Colon (tissue), 2 donors: ENCODE measurements around the gene CRABP2.

ENCODE experiments used
- FAIRE-seq: peaks from 2 replicates; lab custom pipeline; 2012; peaks lifted over from hg19 to GRCh38; lab: Jason Lieb, UNC
- donor health status: control.
- donor health status: control.

CRABP2 gene

GRCh38 chr1:156667968-156668709 is 37.2 kb downstream of the CRABP2 start:
- no peak for FAIRE-seq

GRCh38 chr1:156667610-156667967 is 37.8 kb downstream of the CRABP2 start:
- FAIRE-seq: no peak

GRCh38 chr1:156666862-156667609 is 38.3 kb downstream of the CRABP2 start:
- FAIRE-seq: no peak

- FAIRE-seq: no peak
Measured at GRCh38 chr1:156665539-156665938, 39.8 kb downstream of the CRABP2 start.

GRCh38 chr1:156664767-156665411 is 40.5 kb downstream of the CRABP2 start:
- no peak for FAIRE-seq

- FAIRE-seq: no peak
Measured at GRCh38 chr1:156664046-156664766, 41.2 kb downstream of the CRABP2 start.

GRCh38 chr1:156663178-156663577 is 42.2 kb downstream of the CRABP2 start:
- no peak for FAIRE-seq

- FAIRE-seq: no peak
Measured at GRCh38 chr1:156662800-156663055, 42.7 kb downstream of the CRABP2 start.

- no peak for FAIRE-seq
Measured at GRCh38 chr1:156662005-156662799, 43.2 kb downstream of the CRABP2 start.

- FAIRE-seq: no peak
Measured at GRCh38 chr1:156660752-156661112, 44.7 kb downstream of the CRABP2 start.

- FAIRE-seq: no peak
Measured at GRCh38 chr1:156659988-156660751, 45.2 kb downstream of the CRABP2 start.

GRCh38 chr1:156659661-156659987 is 45.8 kb downstream of the CRABP2 start:
- no peak for FAIRE-seq

GRCh38 chr1:156658945-156659574 is 46.3 kb downstream of the CRABP2 start:
- FAIRE-seq: no peak

- FAIRE-seq: no peak
Measured at GRCh38 chr1:156658496-156658895, 46.9 kb downstream of the CRABP2 start.

- FAIRE-seq: no peak
Measured at GRCh38 chr1:156657741-156658319, 47.6 kb downstream of the CRABP2 start.

- no peak for FAIRE-seq
Measured at GRCh38 chr1:156656806-156657740, 48.3 kb downstream of the CRABP2 start.

- FAIRE-seq: no peak
Measured at GRCh38 chr1:156655904-156656516, 49.4 kb downstream of the CRABP2 start.

GRCh38 chr1:156655151-156655903 is 50.1 kb downstream of the CRABP2 start:
- no peak for FAIRE-seq
